HepG2 (cell line): ENCODE data around the gene KIF21B. TPM values are rescaled to one million over a fixed set of nuclear protein-coding genes. Genes with fewer than 3 reads are reported as not detected.

Experiments used
- ATAC-seq: fragments of 200-7000 bp; cut with Tn5 transposase; 3 replicates; pipeline ENCODE4 v1.9.1; 2020; ENCODE audit warnings: mild to moderate bottlenecking, moderate library complexity
- BruUV-seq: library from RNA; stranded (reverse); fragments of 400-500 nt; replicated peaks from 2 replicates; lab custom pipeline; 2021; lab: Mats Ljungman, UMichigan
- CTCF ChIA-PET: fragments of 300-600 bp; formaldehyde crosslinking; extraction: SDS; loops from one replicate; lab custom pipeline; 2021; ENCODE audit warnings: low total read pairs, inconsistent platforms, low intra/inter-chr PET ratio; lab: Yijun Ruan, JAX
- POLR2A ChIA-PET: fragments of 350-600 bp; sonication (Branson Sonifier 250); formaldehyde crosslinking; loops from one replicate; lab custom pipeline; 2020; ENCODE audit warnings: antibody characterized with exemption, inconsistent platforms; lab: Yijun Ruan, JAX
- DNase-seq: peaks from one replicate; pipeline ENCODE4 v3.0.0-alpha.2; 2015; ENCODE audit warnings: low spot score
- FAIRE-seq: peaks from 3 replicates; lab custom pipeline; 2011; peaks lifted over from hg19 to GRCh38; lab: Jason Lieb, UNC
- H2AFZ ChIP-seq: one replicate; pipeline ENCODE4 v1.6.1; 2011; ENCODE audit warnings: low read length, inconsistent platforms
- H3K27ac ChIP-seq: fragments of 300-600 bp; 3 replicates; pipeline ENCODE4 v1.8.0; 2011; ENCODE audit warnings: mixed run types, mild to moderate bottlenecking, mixed read lengths, low read length, inconsistent platforms; ENCODE audit not compliant: insufficient read depth; ENCODE audit errors: extremely low read length
- H3K27me3 ChIP-seq, 2 experiments: fragments of 200-600 bp in 1 of 2; 2 replicates in 1 of 2; 3 replicates in 1 of 2; pipeline versions ENCODE4 v1.6.0 to v1.8.0; 2011; ENCODE audit warnings: low read length in 2 of 2, mild to moderate bottlenecking in 2 of 2, moderate library complexity in 2 of 2, inconsistent platforms in 1 of 2; ENCODE audit not compliant: insufficient read depth in 2 of 2, control insufficient read depth in 1 of 2
- H3K36me3 ChIP-seq, 2 experiments: fragments of 200-600 bp in 1 of 2; replicated peaks in 1 of 2; 2 replicates in 1 of 2; 3 replicates in 1 of 2; pipeline versions ENCODE4 v1.5.1 to v1.8.0; 2011; ENCODE audit warnings: low read length in 2 of 2, inconsistent platforms in 1 of 2; ENCODE audit not compliant: insufficient read depth in 2 of 2, control insufficient read depth in 1 of 2
- H3K4me1 ChIP-seq: 2 replicates; pipeline ENCODE4 v1.5.1; 2012; ENCODE audit warnings: low read length, inconsistent platforms; ENCODE audit not compliant: insufficient read depth
- H3K4me2 ChIP-seq: 2 replicates; pipeline ENCODE4 v1.6.0; 2011; ENCODE audit warnings: low read depth, low read length, inconsistent platforms
- H3K4me3 ChIP-seq, 3 experiments: fragments of 200-600 bp in 1 of 3; sonication (generic), shearing (Covaris generic) in 1 of 3; replicated peaks in 1 of 3; 2 replicates each; pipeline ENCODE4 v1.5.1; 2011 to 2016; ENCODE audit warnings: low read length in 3 of 3, inconsistent platforms in 2 of 3, low read depth in 2 of 3, mild to moderate bottlenecking in 2 of 3, control low read depth in 1 of 3, mixed read lengths in 1 of 3; ENCODE audit not compliant: insufficient read depth in 1 of 3
- H3K79me2 ChIP-seq: one replicate; pipeline ENCODE4 v1.6.1; 2011; ENCODE audit warnings: low read length, inconsistent platforms; ENCODE audit not compliant: insufficient read depth
- H3K9ac ChIP-seq: 2 replicates; pipeline ENCODE4 v1.6.0; 2011; ENCODE audit warnings: mild to moderate bottlenecking, low read depth, low read length, inconsistent platforms; ENCODE audit not compliant: insufficient read depth
- H3K9me3 ChIP-seq: 2 replicates; pipeline ENCODE4 v1.5.1; 2012; ENCODE audit warnings: mild to moderate bottlenecking, low read length
- H4K20me1 ChIP-seq: 2 replicates; pipeline ENCODE4 v1.6.0; 2011; ENCODE audit warnings: inconsistent platforms, mild to moderate bottlenecking, low read length, moderate library complexity; ENCODE audit not compliant: insufficient read depth
- CBX1 ChIP-seq: IDR thresholded peaks from one replicate; pipeline ENCODE4 v1.6.1; 2016; ENCODE audit warnings: antibody characterized with exemption, low read depth
- DNMT3B ChIP-seq: conservative IDR thresholded peaks from 2 replicates; pipeline ENCODE4 v1.6.1; 2016; ENCODE audit warnings: missing biosample characterization, control low read depth
- LCORL ChIP-seq, 2 experiments: fragments of 450-650 bp in 1 of 2; sonication (generic) in 1 of 2; formaldehyde crosslinking in 1 of 2; IDR thresholded peaks; 2 replicates each; pipeline versions ENCODE4 v1.5.0 to v1.6.1; 2017 to 2020; ENCODE audit warnings: antibody characterized with exemption in 1 of 2, missing genetic modification reagents in 1 of 2
- POLR2AphosphoS5 ChIP-seq: IDR thresholded peaks from 2 replicates; pipeline ENCODE4 v1.6.1; 2012; ENCODE audit warnings: low read depth, low read length
- SMAD9 ChIP-seq: sonication (generic); formaldehyde crosslinking; IDR thresholded peaks from 2 replicates; pipeline ENCODE4 v1.5.1; 2020; ENCODE audit warnings: mild to moderate bottlenecking, missing genetic modification reagents
- SMARCC2 ChIP-seq: fragments of 450-650 bp; IDR thresholded peaks from 2 replicates; pipeline ENCODE4 v1.6.1; 2017; ENCODE audit warnings: antibody characterized with exemption, mild to moderate bottlenecking
- SMYD3 ChIP-seq: sonication (generic); formaldehyde crosslinking; IDR thresholded peaks from 2 replicates; pipeline ENCODE4 v1.8.1; 2023; ENCODE audit warnings: mild to moderate bottlenecking, missing genetic modification reagents
- TFDP2 ChIP-seq: sonication (generic); formaldehyde crosslinking; IDR thresholded peaks from 2 replicates; pipeline ENCODE4 v1.4.0; 2020; ENCODE audit warnings: missing genetic modification reagents
- ZBTB14 ChIP-seq: sonication (generic); formaldehyde crosslinking; IDR thresholded peaks from 2 replicates; pipeline ENCODE4 v1.4.0; 2020; ENCODE audit warnings: missing genetic modification reagents
- ZEB1 ChIP-seq: IDR thresholded peaks from 2 replicates; pipeline ENCODE4 v1.6.1; 2012; ENCODE audit warnings: mild to moderate bottlenecking, low read depth, inconsistent platforms; ENCODE audit not compliant: insufficient replicate concordance
- ZNF816 ChIP-seq: sonication (generic); formaldehyde crosslinking; IDR thresholded peaks from 2 replicates; pipeline ENCODE4 v1.8.0; 2022; ENCODE audit warnings: missing genetic modification reagents, mild to moderate bottlenecking, borderline replicate concordance
- WGBS: methylation state at CpG from one replicate; pipeline ENCODE4 v1.1.6; 2017; ENCODE audit warnings: low lambda C conversion rate; 5-methylcytosine and 5-hydroxymethylcytosine counted together
- in situ Hi-C: cut with HindIII; loops from 2 replicates; pipeline ENCODE4 v1.10.0; 2017; ENCODE audit warnings: low pct_unique_long_range_greater_than_20kb; ENCODE audit not compliant: extremely low pct_ligation_motif_present
- intact Hi-C: fragments of 100-400 bp; cut with micrococcal nuclease; formaldehyde crosslinking; loops from one replicate; pipeline ENCODE4 v1.10.0; 2022; ENCODE audit not compliant: unreplicated experiment
- polyA plus RNA-seq, 8 experiments: library from polyadenylated mRNA; depleted of rRNA in 3 of 8; stranded (reverse) in 7 of 8; unstranded in 1 of 8; fragments of >200 nt; fragmentation: Illumina TruSeq in 4 of 8; extraction: Trizol in 4 of 8; gene quantifications; 2 replicates each; pipeline versions ENCODE4 v1.2.1 to v1.2.3, GENCODE V29; 2011 to 2016; ENCODE audit warnings: low read depth in 4 of 8, missing spikeins in 1 of 8, mixed read lengths in 1 of 8; ENCODE audit not compliant: insufficient read depth in 1 of 8
- total RNA-seq, 5 experiments: library from RNA; depleted of rRNA; stranded (reverse); fragments of >200 nt; fragmentation: Illumina TruSeq; extraction: Trizol; gene quantifications; 2 replicates each; pipeline ENCODE4 v1.2.3, GENCODE V29; 2016; ENCODE audit warnings: low read depth in 1 of 5

The KIF21B gene
- total and polyA plus RNA-seq, 2 of the 13 experiments (the other 11 are each of a cell fraction or from before 2014, with no cell fraction given), result 0.17 to 0.20 TPM

DNA sequence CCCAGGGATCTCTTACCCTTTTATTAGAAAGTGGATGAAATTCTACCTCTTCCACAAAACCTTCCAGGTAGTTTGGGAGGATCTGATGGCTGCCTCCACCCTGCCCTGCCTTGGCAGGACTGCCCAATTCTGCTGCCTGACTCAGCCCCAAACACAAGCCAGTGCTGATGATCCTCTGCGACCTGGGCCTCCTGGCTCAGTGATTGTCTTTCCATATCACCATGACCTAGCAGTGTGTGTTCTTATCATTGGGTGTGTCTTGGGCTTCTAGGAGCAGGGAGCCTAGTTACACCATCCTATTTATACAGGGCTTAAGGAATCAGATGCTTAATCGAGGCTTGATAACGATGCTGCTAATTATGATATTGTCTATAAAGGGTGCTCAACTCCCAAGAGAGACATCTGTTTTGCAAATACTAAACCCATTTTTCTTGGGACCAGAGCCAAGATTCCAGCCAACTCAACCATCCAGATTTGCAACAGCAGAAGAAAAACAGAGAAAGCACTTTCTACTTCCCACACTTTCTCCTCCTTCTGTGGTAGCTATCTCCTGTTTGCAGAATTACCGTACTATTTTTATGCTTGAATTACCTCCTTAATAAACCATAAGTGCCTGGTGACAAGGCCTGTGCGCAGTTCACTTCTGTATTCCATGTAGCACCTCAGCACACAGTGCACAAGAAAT is 36.5 kb upstream of the KIF21B start:
- H4K20me1 ChIP-seq, result no peaks in the 10 kb centered on the region
- H3K9ac ChIP-seq, result no peak overlapping the region
- H3K4me2 ChIP-seq, result no peak overlapping the region
- no peak overlapping the region for H3K27ac ChIP-seq
- in situ Hi-C loops, result no loop called here
- FAIRE-seq (no peak), ATAC-seq (no peak), DNase-seq (no peak)
- BruUV-seq, result no TSS peak
- ChIA-PET POLR2A (no interaction called here), CTCF (no interaction called here)
- H3K79me2 ChIP-seq, result no peaks in the 10 kb centered on the region
- H3K9me3 ChIP-seq, result no peaks in the 10 kb centered on the region
- H3K36me3 ChIP-seq, result no peaks in the 10 kb centered on the region
- no peak overlapping the region for H3K4me3 ChIP-seq
- H3K4me1 ChIP-seq, result peaks cover 15% of the 10 kb centered on the region
- intact Hi-C loops, result no loop called here
- no peak for TF ChIP-seq TFDP2 (CRISPR knock-in tag)
- TF ChIP-seq ZBTB14 (CRISPR knock-in tag), result no peak
- no peak for TF ChIP-seq ZNF816 (CRISPR knock-in tag)
- no peak for TF ChIP-seq ZEB1
- no peak for TF ChIP-seq LCORL (IDR thresholded peaks at IDR 0.05)
- TF ChIP-seq LCORL (CRISPR knock-in tag; IDR thresholded peaks at IDR 0.05), result no peak
- TF ChIP-seq SMAD9 (CRISPR knock-in tag), result no peak
- TF ChIP-seq SMARCC2, result no peak
- no peak for TF ChIP-seq POLR2AphosphoS5
- no peak for TF ChIP-seq SMYD3
- no peak for TF ChIP-seq DNMT3B (CRISPR knock-in tag)
- TF ChIP-seq CBX1, result no peak
- WGBS, result 29% methylated on average over 5 of the region's 5 CpGs
- no peak overlapping the region for H2AFZ ChIP-seq
- peaks cover 0 to 7% of the 10 kb centered on the region in 2 experiments; a peak in 1 of 5 replicates for H3K27me3 ChIP-seq
